GM12892 (cell line): ENCODE measurements around the gene DCC.

Source experiments
- POLR2A ChIP-seq: IDR thresholded peaks from 2 replicates; pipeline ENCODE4 v1.6.1; 2011; ENCODE audit warnings: low read depth, low read length, control low read depth
- POLR2AphosphoS5 ChIP-seq: IDR thresholded peaks from 2 replicates; pipeline ENCODE4 v1.6.1; 2011; ENCODE audit warnings: low read depth, low read length, control low read depth
- TAF1 ChIP-seq: IDR thresholded peaks from 2 replicates; pipeline ENCODE4 v1.6.1; 2011; ENCODE audit warnings: low read depth, mild to moderate bottlenecking, control low read depth, low read length, borderline replicate concordance

DNA sequence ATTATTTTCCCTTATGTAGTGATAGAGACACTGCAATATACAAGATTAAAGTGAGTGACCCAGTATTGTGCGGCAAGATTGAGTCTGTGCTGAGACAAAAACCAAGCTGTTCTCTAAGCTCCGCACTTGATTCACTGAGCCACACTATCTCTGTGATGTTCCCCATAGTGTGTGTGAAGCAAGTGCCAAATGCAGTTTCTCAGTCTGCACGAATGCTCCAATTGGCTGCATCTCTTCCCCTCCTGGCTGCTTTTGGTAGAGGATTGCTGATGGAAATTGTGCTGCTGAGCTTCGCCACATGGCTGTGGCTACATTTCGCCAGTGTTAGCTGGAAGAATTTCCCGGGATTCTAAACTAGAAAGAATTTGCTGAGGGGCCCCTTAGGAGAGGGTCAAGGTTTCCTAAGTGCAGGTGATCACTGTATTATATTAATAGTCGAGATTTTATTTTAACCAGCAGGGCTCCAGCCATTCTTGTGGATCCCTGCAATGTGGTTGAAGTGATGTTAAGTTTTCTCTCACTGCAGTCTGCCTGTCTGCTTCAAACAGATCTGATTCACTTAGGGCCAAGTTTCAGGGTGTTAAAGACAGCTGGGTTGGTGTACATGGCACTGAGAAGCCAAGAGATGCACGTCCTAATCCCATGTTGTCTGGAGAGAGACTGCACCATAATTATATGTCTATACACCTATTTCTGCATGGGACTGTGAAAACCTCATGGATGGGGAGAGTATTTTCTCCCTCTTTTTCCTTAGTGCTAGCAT, 317.2 kb downstream of the DCC start:
- no peak for TF ChIP-seq POLR2A
- no peak for TF ChIP-seq POLR2AphosphoS5
- TF ChIP-seq TAF1 = no peak
